GM12878 (cell line): ENCODE measurements around the gene DOCK7.

Experiments
- CBFB ChIP-seq: IDR thresholded peaks from 2 replicates; pipeline ENCODE4 v1.6.1; 2016; ENCODE audit warnings: antibody characterized with exemption, low read depth
- CEBPB ChIP-seq, 2 experiments: fragments of 150-350 bp in 1 of 2; IDR thresholded peaks; 2 replicates each; pipeline ENCODE4 v1.6.1; 2012 to 2014; ENCODE audit warnings: low read depth in 2 of 2, low read length in 2 of 2, borderline replicate concordance in 1 of 2, inconsistent platforms in 1 of 2
- CHD4 ChIP-seq: fragments of 200-600 bp; sonication (generic); IDR thresholded peaks from 2 replicates; pipeline ENCODE4 v1.6.1; 2016; ENCODE audit warnings: mild to moderate bottlenecking
- EGR1 ChIP-seq, 2 experiments: IDR thresholded peaks; 1 replicate in 1 of 2; 2 replicates in 1 of 2; pipeline ENCODE4 v1.6.1; 2011 to 2012; ENCODE audit warnings: low read depth in 2 of 2, low read length in 2 of 2, borderline replicate concordance in 1 of 2, mild to moderate bottlenecking in 1 of 2, moderate library complexity in 1 of 2
- ETV6 ChIP-seq, 2 experiments: fragments of 450-650 bp in 1 of 2; IDR thresholded peaks in 1 of 2; conservative IDR thresholded peaks in 1 of 2; 2 replicates each; pipeline ENCODE4 v1.6.1; 2014; ENCODE audit warnings: antibody characterized with exemption in 1 of 2, borderline replicate concordance in 1 of 2, low read depth in 1 of 2, mild to moderate bottlenecking in 1 of 2, moderate library complexity in 1 of 2
- SUZ12 ChIP-seq: fragments of 200-600 bp; sonication (generic); IDR thresholded peaks from one replicate; pipeline ENCODE4 v1.6.1; 2018; ENCODE audit warnings: antibody characterized with exemption, mild to moderate bottlenecking; ENCODE audit not compliant: unreplicated experiment
- YY1 ChIP-seq: IDR thresholded peaks from 2 replicates; pipeline ENCODE4 v1.6.1; 2011; ENCODE audit warnings: low read depth, mild to moderate bottlenecking, low read length
- TF ChIP-seq, protein P1 (sequence below): IDR thresholded peaks from 2 replicates; pipeline ENCODE4 v1.6.1; 2012; ENCODE audit warnings: low read length, inconsistent platforms
- TF ChIP-seq, protein P2 (sequence below), 3 experiments: IDR thresholded peaks in 2 of 3; conservative IDR thresholded peaks in 1 of 3; 2 replicates each; pipeline ENCODE4 v1.5.1; 2011; ENCODE audit warnings: low read depth in 3 of 3, low read length in 3 of 3, mild to moderate bottlenecking in 3 of 3, control low read depth in 2 of 3, moderate library complexity in 2 of 3, inconsistent platforms in 1 of 3, mixed read lengths in 1 of 3; ENCODE audit not compliant: control insufficient read depth in 2 of 3, insufficient read depth in 1 of 3; ENCODE audit errors: extremely low read depth in 1 of 3
- TF ChIP-seq, protein P3 (sequence below): fragments of 450-650 bp; formaldehyde crosslinking; IDR thresholded peaks from 2 replicates; pipeline ENCODE4 v1.5.0; 2022; ENCODE audit warnings: mild to moderate bottlenecking, missing genetic modification characterization
- TF ChIP-seq, protein P4 (sequence below): fragments of 450-650 bp; IDR thresholded peaks from 2 replicates; pipeline ENCODE4 v1.6.1; 2016; ENCODE audit warnings: mild to moderate bottlenecking
- TF ChIP-seq, protein P5 (sequence below): IDR thresholded peaks from 2 replicates; pipeline ENCODE4 v1.6.1; 2012; ENCODE audit warnings: mild to moderate bottlenecking, low read depth, low read length

DNA sequence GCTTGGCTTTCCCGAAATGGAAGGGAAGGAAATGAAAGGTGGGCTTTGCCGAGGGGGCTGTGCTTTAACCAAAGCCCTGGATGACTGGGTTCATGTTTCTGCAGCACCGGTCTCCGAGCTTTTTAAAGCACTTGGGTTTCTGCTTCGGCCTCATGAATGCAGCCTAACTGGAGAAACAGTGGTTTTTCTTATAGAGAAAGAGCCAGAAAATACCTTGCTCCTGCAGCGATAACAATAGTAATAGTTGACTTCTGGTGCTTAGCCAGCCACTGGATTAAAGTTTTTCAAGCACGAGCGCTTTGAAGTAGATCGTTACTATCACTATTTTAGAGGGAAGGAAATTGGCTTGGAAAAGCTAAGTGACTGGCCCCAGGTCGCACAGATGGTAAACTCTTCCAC, 500 bp upstream of the DOCK7 start:
- TF ChIP-seq ETV6 (conservative IDR thresholded peaks at IDR 0.05 in 1 of 2, IDR thresholded peaks at IDR 0.05 in 1 of 2; ENCODE audit: borderline replicate concordance in 1 of 2, low read depth in 1 of 2) (no peak), CBFB (no peak), CHD4 (no peak), EGR1 (IDR thresholded peaks at IDR 0.05; ENCODE audit: borderline replicate concordance in 1 of 2, low read depth in 2 of 2, low read length in 2 of 2) (no peak), CEBPB (IDR thresholded peaks at IDR 0.05; ENCODE audit: borderline replicate concordance in 1 of 2, low read depth in 2 of 2, low read length in 2 of 2) (no peak), YY1 (no peak), SUZ12 (no peak)
- TF ChIP-seq, protein P1, sequence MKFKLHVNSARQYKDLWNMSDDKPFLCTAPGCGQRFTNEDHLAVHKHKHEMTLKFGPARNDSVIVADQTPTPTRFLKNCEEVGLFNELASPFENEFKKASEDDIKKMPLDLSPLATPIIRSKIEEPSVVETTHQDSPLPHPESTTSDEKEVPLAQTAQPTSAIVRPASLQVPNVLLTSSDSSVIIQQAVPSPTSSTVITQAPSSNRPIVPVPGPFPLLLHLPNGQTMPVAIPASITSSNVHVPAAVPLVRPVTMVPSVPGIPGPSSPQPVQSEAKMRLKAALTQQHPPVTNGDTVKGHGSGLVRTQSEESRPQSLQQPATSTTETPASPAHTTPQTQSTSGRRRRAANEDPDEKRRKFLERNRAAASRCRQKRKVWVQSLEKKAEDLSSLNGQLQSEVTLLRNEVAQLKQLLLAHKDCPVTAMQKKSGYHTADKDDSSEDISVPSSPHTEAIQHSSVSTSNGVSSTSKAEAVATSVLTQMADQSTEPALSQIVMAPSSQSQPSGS: no peak
- TF ChIP-seq, protein P2, sequence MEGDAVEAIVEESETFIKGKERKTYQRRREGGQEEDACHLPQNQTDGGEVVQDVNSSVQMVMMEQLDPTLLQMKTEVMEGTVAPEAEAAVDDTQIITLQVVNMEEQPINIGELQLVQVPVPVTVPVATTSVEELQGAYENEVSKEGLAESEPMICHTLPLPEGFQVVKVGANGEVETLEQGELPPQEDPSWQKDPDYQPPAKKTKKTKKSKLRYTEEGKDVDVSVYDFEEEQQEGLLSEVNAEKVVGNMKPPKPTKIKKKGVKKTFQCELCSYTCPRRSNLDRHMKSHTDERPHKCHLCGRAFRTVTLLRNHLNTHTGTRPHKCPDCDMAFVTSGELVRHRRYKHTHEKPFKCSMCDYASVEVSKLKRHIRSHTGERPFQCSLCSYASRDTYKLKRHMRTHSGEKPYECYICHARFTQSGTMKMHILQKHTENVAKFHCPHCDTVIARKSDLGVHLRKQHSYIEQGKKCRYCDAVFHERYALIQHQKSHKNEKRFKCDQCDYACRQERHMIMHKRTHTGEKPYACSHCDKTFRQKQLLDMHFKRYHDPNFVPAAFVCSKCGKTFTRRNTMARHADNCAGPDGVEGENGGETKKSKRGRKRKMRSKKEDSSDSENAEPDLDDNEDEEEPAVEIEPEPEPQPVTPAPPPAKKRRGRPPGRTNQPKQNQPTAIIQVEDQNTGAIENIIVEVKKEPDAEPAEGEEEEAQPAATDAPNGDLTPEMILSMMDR (IDR thresholded peaks at IDR 0.05 in 2 of 3, conservative IDR thresholded peaks at IDR 0.05 in 1 of 3; ENCODE audit: control insufficient read depth in 2 of 3, extremely low read depth in 1 of 3, insufficient read depth in 1 of 3, low read depth in 3 of 3, low read length in 3 of 3): no peak
- TF ChIP-seq, protein P3, sequence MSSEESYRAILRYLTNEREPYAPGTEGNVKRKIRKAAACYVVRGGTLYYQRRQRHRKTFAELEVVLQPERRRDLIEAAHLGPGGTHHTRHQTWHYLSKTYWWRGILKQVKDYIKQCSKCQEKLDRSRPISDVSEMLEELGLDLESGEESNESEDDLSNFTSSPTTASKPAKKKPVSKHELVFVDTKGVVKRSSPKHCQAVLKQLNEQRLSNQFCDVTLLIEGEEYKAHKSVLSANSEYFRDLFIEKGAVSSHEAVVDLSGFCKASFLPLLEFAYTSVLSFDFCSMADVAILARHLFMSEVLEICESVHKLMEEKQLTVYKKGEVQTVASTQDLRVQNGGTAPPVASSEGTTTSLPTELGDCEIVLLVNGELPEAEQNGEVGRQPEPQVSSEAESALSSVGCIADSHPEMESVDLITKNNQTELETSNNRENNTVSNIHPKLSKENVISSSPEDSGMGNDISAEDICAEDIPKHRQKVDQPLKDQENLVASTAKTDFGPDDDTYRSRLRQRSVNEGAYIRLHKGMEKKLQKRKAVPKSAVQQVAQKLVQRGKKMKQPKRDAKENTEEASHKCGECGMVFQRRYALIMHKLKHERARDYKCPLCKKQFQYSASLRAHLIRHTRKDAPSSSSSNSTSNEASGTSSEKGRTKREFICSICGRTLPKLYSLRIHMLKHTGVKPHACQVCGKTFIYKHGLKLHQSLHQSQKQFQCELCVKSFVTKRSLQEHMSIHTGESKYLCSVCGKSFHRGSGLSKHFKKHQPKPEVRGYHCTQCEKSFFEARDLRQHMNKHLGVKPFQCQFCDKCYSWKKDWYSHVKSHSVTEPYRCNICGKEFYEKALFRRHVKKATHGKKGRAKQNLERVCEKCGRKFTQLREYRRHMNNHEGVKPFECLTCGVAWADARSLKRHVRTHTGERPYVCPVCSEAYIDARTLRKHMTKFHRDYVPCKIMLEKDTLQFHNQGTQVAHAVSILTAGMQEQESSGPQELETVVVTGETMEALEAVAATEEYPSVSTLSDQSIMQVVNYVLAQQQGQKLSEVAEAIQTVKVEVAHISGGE (CRISPR knock-in tag): no peak
- TF ChIP-seq, protein P4, sequence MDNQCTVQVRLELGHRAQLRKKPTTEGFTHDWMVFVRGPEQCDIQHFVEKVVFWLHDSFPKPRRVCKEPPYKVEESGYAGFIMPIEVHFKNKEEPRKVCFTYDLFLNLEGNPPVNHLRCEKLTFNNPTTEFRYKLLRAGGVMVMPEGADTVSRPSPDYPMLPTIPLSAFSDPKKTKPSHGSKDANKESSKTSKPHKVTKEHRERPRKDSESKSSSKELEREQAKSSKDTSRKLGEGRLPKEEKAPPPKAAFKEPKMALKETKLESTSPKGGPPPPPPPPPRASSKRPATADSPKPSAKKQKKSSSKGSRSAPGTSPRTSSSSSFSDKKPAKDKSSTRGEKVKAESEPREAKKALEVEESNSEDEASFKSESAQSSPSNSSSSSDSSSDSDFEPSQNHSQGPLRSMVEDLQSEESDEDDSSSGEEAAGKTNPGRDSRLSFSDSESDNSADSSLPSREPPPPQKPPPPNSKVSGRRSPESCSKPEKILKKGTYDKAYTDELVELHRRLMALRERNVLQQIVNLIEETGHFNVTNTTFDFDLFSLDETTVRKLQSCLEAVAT: 0 out of 2 replicates have a peak, but pooled peaks have one; percentile 13
- TF ChIP-seq, protein P5, sequence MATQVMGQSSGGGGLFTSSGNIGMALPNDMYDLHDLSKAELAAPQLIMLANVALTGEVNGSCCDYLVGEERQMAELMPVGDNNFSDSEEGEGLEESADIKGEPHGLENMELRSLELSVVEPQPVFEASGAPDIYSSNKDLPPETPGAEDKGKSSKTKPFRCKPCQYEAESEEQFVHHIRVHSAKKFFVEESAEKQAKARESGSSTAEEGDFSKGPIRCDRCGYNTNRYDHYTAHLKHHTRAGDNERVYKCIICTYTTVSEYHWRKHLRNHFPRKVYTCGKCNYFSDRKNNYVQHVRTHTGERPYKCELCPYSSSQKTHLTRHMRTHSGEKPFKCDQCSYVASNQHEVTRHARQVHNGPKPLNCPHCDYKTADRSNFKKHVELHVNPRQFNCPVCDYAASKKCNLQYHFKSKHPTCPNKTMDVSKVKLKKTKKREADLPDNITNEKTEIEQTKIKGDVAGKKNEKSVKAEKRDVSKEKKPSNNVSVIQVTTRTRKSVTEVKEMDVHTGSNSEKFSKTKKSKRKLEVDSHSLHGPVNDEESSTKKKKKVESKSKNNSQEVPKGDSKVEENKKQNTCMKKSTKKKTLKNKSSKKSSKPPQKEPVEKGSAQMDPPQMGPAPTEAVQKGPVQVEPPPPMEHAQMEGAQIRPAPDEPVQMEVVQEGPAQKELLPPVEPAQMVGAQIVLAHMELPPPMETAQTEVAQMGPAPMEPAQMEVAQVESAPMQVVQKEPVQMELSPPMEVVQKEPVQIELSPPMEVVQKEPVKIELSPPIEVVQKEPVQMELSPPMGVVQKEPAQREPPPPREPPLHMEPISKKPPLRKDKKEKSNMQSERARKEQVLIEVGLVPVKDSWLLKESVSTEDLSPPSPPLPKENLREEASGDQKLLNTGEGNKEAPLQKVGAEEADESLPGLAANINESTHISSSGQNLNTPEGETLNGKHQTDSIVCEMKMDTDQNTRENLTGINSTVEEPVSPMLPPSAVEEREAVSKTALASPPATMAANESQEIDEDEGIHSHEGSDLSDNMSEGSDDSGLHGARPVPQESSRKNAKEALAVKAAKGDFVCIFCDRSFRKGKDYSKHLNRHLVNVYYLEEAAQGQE: no peak
